Fibroblast of lung (primary cell): ENCODE results near the gene CIB4.

Source experiments
- EZH2 ChIP-seq: IDR thresholded peaks from 2 replicates; pipeline ENCODE4 v1.5.1; 2012; ENCODE audit warnings: low read length, control low read depth, mild to moderate bottlenecking; ENCODE audit errors: missing control alignments
- TF ChIP-seq, protein P1 (sequence below), 2 donors: IDR thresholded peaks in 1 of 2; conservative IDR thresholded peaks in 1 of 2; 1 replicate in 1 of 2; 2 replicates in 1 of 2; pipeline ENCODE4 v1.5.1; 2011 to 2012; ENCODE audit warnings: low read length in 2 of 2, control low read depth in 1 of 2, inconsistent platforms in 1 of 2, low read depth in 1 of 2, mild to moderate bottlenecking in 1 of 2

DNA sequence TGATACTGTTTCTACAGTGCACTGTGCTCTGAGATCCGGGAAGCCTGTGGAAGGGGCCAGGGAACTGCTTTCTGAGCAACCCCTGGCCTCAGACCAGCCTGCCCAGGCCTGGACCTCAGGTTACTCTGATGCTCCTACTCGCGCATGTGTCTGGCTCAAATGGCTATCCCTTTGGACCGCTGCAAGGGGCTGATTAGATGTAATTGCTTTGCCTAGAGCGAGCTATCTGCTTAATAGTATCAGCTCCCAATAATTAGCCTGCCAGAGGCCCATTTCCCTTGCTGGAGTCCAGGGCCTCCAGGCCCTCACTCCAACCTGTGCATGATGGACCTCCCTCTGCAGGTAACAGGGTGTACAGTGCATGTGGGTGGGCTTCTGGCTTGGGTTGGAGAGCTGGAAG, 44.2 kb upstream of the CIB4 start:
- TF ChIP-seq, protein P1, sequence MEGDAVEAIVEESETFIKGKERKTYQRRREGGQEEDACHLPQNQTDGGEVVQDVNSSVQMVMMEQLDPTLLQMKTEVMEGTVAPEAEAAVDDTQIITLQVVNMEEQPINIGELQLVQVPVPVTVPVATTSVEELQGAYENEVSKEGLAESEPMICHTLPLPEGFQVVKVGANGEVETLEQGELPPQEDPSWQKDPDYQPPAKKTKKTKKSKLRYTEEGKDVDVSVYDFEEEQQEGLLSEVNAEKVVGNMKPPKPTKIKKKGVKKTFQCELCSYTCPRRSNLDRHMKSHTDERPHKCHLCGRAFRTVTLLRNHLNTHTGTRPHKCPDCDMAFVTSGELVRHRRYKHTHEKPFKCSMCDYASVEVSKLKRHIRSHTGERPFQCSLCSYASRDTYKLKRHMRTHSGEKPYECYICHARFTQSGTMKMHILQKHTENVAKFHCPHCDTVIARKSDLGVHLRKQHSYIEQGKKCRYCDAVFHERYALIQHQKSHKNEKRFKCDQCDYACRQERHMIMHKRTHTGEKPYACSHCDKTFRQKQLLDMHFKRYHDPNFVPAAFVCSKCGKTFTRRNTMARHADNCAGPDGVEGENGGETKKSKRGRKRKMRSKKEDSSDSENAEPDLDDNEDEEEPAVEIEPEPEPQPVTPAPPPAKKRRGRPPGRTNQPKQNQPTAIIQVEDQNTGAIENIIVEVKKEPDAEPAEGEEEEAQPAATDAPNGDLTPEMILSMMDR (conservative IDR thresholded peaks at IDR 0.05 in 1 of 2, IDR thresholded peaks at IDR 0.05 in 1 of 2; ENCODE audit: low read depth in 1 of 2, low read length in 2 of 2): no peak
- no peak for TF ChIP-seq EZH2
